GM04503 (cell line): ENCODE data around the gene SPATA19.

Experiments used
- DNase-seq: peaks from one replicate; pipeline ENCODE4 v3.0.0-alpha.2; 2012; ENCODE audit warnings: low read depth

SPATA19 gene

GRCh38 chr11:133818302-133818701 is 27.0 kb downstream of the SPATA19 start:
- DNase-seq: no peak

GRCh38 chr11:133817449-133817848 is 27.9 kb downstream of the SPATA19 start:
- no peak for DNase-seq

- DNase-seq: no peak
Observed at GRCh38 chr11:133816146-133816870, 29.0 kb downstream of the SPATA19 start.

- no peak for DNase-seq
Observed at GRCh38 chr11:133815636-133816035, 29.7 kb downstream of the SPATA19 start.

- DNase-seq: no peak
Observed at GRCh38 chr11:133814588-133815100, 30.7 kb downstream of the SPATA19 start.

GRCh38 chr11:133811850-133812685 is 33.2 kb downstream of the SPATA19 start:
- DNase-seq: no peak

- DNase-seq: no peak
Observed at GRCh38 chr11:133810766-133811165, 34.5 kb downstream of the SPATA19 start.

- no peak for DNase-seq
Observed at GRCh38 chr11:133809569-133810491, 35.5 kb downstream of the SPATA19 start.

- no peak for DNase-seq
Observed at GRCh38 chr11:133808393-133809140, 36.7 kb downstream of the SPATA19 start.

- no peak for DNase-seq
Observed at GRCh38 chr11:133803026-133803425, 42.3 kb downstream of the SPATA19 start.

- DNase-seq: no peak
Observed at GRCh38 chr11:133801356-133801755, 44.0 kb downstream of the SPATA19 start.

- DNase-seq: no peak
Observed at GRCh38 chr11:133800666-133801065, 44.6 kb downstream of the SPATA19 start.

GRCh38 chr11:133797554-133797953 is 47.8 kb downstream of the SPATA19 start:
- DNase-seq: no peak

- DNase-seq: no peak
Observed at GRCh38 chr11:133796043-133796795, 49.1 kb downstream of the SPATA19 start.

GRCh38 chr11:133795088-133795487 is 50.2 kb downstream of the SPATA19 start:
- DNase-seq: no peak

- DNase-seq: no peak
Observed at GRCh38 chr11:133794205-133794604, 51.1 kb downstream of the SPATA19 start.

GRCh38 chr11:133793271-133794035 is 51.9 kb downstream of the SPATA19 start:
- no peak for DNase-seq

GRCh38 chr11:133790995-133791394 is 54.3 kb downstream of the SPATA19 start:
- DNase-seq: no peak
